NCI-H226 (cell line): ENCODE results near the gene TMCO1.
"Not testable (repeated sequence)": the region's sequence is repeated elsewhere in the genome, so short reads cannot be mapped to it uniquely, and the experiment has no call there.

ENCODE experiments used
- DNase-seq: peaks from one replicate; pipeline ENCODE4 v3.0.0-alpha.2; 2015

Gene TMCO1

GRCh38 chr1:165683848-165684485, 84.7 kb downstream of the TMCO1 start:
- DNase-seq = no peak

- DNase-seq = not testable (repeated sequence)
Observed at GRCh38 chr1:165680773-165681172, 87.9 kb downstream of the TMCO1 start.

- DNase-seq = no peak
Observed at GRCh38 chr1:165680303-165680702, 88.4 kb downstream of the TMCO1 start.

- DNase-seq = no peak
Observed at GRCh38 chr1:165679282-165680036, 89.2 kb downstream of the TMCO1 start.

- DNase-seq = no peak
Observed at GRCh38 chr1:165678509-165678908, 90.2 kb downstream of the TMCO1 start.
